ENCODE measurements around the gene POF1B. TPM values are rescaled to one million over a fixed set of nuclear protein-coding genes. Genes with fewer than 3 reads are reported as not detected.
"Not testable (repeated sequence)": the region's sequence is repeated elsewhere in the genome, so short reads cannot be mapped to it uniquely, and the experiment has no call there.

POF1B gene
- total RNA-seq, 1 donor from 2014 or later, result under 0.01 TPM

DNA sequence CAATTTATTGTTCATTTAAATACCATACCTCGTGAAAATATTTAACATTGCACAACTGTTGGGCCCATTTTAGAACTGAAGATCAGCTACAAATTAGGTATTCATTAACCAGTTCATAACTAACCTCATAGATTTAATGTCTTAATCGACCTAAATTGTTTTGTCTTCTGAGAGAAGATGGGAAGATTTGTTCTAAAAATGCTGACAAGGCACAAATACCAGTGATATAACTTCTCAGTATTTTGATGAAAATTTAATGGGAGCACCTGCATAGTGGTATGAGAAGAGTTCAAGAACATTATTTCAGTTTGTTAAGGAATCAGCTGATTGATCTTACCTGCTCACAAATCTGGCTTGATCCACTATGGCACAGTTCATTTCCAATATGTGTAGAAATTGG lies 33.9 kb downstream of the POF1B start:
- Histone ChIP-seq H3K9me3 (ENCODE audit: control insufficient read depth in 3 of 3, low read length in 3 of 3) (no peaks in the 10 kb centered on the region), H3K27me3 (ENCODE audit: control insufficient read depth in 3 of 3, insufficient read depth in 3 of 3, low read length in 3 of 3) (no peaks in the 10 kb centered on the region), H3K4me3 (ENCODE audit: low read length in 3 of 3) (no peak overlapping the region), H3K9ac (ENCODE audit: low read depth in 1 of 3, low read length in 3 of 3) (no peak overlapping the region), H3K36me3 (ENCODE audit: control insufficient read depth in 3 of 3, insufficient read depth in 3 of 3, low read length in 3 of 3) (no peaks in the 10 kb centered on the region), H3K27ac (ENCODE audit: low read depth, low read length) (no peak overlapping the region), H3K4me1 (ENCODE audit: control insufficient read depth in 3 of 3, insufficient read depth in 3 of 3, low read length in 3 of 3) (no peaks in the 10 kb centered on the region)

DNA sequence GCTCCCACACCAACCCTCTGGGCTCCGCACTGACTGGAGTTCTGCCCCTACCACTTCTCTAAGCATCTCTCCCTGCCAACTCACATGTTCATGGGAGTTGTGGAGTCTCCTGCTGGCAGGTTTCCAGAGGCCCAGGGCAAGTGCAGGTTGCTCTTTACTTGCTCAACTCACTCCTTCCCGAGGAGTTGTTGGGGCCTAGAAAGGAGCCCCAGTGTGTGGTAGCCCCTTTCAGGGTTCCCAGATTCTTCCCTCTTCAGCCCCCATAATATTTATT lies 52.5 kb downstream of the POF1B start:
- Histone ChIP-seq H3K27me3 (ENCODE audit: control insufficient read depth in 3 of 3, insufficient read depth in 3 of 3, low read length in 3 of 3) (no peaks in the 10 kb centered on the region), H3K9me3 (ENCODE audit: control insufficient read depth in 3 of 3, low read length in 3 of 3) (no peaks in the 10 kb centered on the region), H3K36me3 (ENCODE audit: control insufficient read depth in 3 of 3, insufficient read depth in 3 of 3, low read length in 3 of 3) (no peaks in the 10 kb centered on the region), H3K4me3 (ENCODE audit: low read length in 3 of 3) (no peak overlapping the region), H3K27ac (ENCODE audit: low read depth, low read length) (no peak overlapping the region), H3K9ac (ENCODE audit: low read depth in 1 of 3, low read length in 3 of 3) (no peak overlapping the region), H3K4me1 (ENCODE audit: control insufficient read depth in 3 of 3, insufficient read depth in 3 of 3, low read length in 3 of 3) (no peaks in the 10 kb centered on the region)

- H3K9ac ChIP-seq (ENCODE audit: low read depth in 1 of 3, low read length in 3 of 3), result no peak overlapping the region
These were observed 53.0 kb downstream of the POF1B start for GRCh38 chrX:85326234-85327059.

GRCh38 chrX:85311348-85311747 lies 68.1 kb downstream of the POF1B start:
- H3K27ac ChIP-seq (ENCODE audit: low read depth, low read length); H3K9me3 ChIP-seq (ENCODE audit: control insufficient read depth in 3 of 3, low read length in 3 of 3); H3K4me1 ChIP-seq (ENCODE audit: control insufficient read depth in 3 of 3, insufficient read depth in 3 of 3, low read length in 3 of 3); H3K36me3 ChIP-seq (ENCODE audit: control insufficient read depth in 3 of 3, insufficient read depth in 3 of 3, low read length in 3 of 3); H3K27me3 ChIP-seq (ENCODE audit: control insufficient read depth in 3 of 3, insufficient read depth in 3 of 3, low read length in 3 of 3); H3K9ac ChIP-seq (ENCODE audit: low read depth in 1 of 3, low read length in 3 of 3); H3K4me3 ChIP-seq (ENCODE audit: low read length in 3 of 3): not testable (repeated sequence)

More at GRCh38 chrX:85326234-85327059, 53.0 kb downstream of the POF1B start:
- H3K36me3 ChIP-seq (ENCODE audit: control insufficient read depth in 3 of 3, insufficient read depth in 3 of 3, low read length in 3 of 3), result no peaks in the 10 kb centered on the region
- no peaks in the 10 kb centered on the region for H3K9me3 ChIP-seq (ENCODE audit: control insufficient read depth in 3 of 3, low read length in 3 of 3)
- H3K27me3 ChIP-seq (ENCODE audit: control insufficient read depth in 3 of 3, insufficient read depth in 3 of 3, low read length in 3 of 3), result no peaks in the 10 kb centered on the region
- H3K27ac ChIP-seq (ENCODE audit: low read depth, low read length), result no peak overlapping the region
- no peak overlapping the region for H3K4me3 ChIP-seq (ENCODE audit: low read length in 3 of 3)
- H3K4me1 ChIP-seq (ENCODE audit: control insufficient read depth in 3 of 3, insufficient read depth in 3 of 3, low read length in 3 of 3), result no peaks in the 10 kb centered on the region

- Histone ChIP-seq H3K27ac (ENCODE audit: low read depth, low read length) (no peak overlapping the region), H3K4me1 (ENCODE audit: control insufficient read depth in 3 of 3, insufficient read depth in 3 of 3, low read length in 3 of 3) (no peaks in the 10 kb centered on the region), H3K9ac (ENCODE audit: low read depth in 1 of 3, low read length in 3 of 3) (no peak overlapping the region), H3K4me3 (ENCODE audit: low read length in 3 of 3) (no peak overlapping the region), H3K27me3 (ENCODE audit: control insufficient read depth in 3 of 3, insufficient read depth in 3 of 3, low read length in 3 of 3) (no peaks in the 10 kb centered on the region), H3K9me3 (ENCODE audit: control insufficient read depth in 3 of 3, low read length in 3 of 3) (no peaks in the 10 kb centered on the region), H3K36me3 (ENCODE audit: control insufficient read depth in 3 of 3, insufficient read depth in 3 of 3, low read length in 3 of 3) (no peaks in the 10 kb centered on the region)
These were observed 69.7 kb downstream of the POF1B start for GRCh38 chrX:85309717-85310116.

GRCh38 chrX:85303544-85303943 lies 75.9 kb downstream of the POF1B start:
- no peak overlapping the region for H3K27ac ChIP-seq (ENCODE audit: low read depth, low read length)
- no peaks in the 10 kb centered on the region for H3K9me3 ChIP-seq (ENCODE audit: control insufficient read depth in 3 of 3, low read length in 3 of 3)
- H3K36me3 ChIP-seq (ENCODE audit: control insufficient read depth in 3 of 3, insufficient read depth in 3 of 3, low read length in 3 of 3), result no peaks in the 10 kb centered on the region
- H3K27me3 ChIP-seq (ENCODE audit: control insufficient read depth in 3 of 3, insufficient read depth in 3 of 3, low read length in 3 of 3), result no peaks in the 10 kb centered on the region
- H3K4me1 ChIP-seq (ENCODE audit: control insufficient read depth in 3 of 3, insufficient read depth in 3 of 3, low read length in 3 of 3), result no peaks in the 10 kb centered on the region
- H3K9ac ChIP-seq (ENCODE audit: low read depth in 1 of 3, low read length in 3 of 3), result no peak overlapping the region
- no peak overlapping the region for H3K4me3 ChIP-seq (ENCODE audit: low read length in 3 of 3)

DNA sequence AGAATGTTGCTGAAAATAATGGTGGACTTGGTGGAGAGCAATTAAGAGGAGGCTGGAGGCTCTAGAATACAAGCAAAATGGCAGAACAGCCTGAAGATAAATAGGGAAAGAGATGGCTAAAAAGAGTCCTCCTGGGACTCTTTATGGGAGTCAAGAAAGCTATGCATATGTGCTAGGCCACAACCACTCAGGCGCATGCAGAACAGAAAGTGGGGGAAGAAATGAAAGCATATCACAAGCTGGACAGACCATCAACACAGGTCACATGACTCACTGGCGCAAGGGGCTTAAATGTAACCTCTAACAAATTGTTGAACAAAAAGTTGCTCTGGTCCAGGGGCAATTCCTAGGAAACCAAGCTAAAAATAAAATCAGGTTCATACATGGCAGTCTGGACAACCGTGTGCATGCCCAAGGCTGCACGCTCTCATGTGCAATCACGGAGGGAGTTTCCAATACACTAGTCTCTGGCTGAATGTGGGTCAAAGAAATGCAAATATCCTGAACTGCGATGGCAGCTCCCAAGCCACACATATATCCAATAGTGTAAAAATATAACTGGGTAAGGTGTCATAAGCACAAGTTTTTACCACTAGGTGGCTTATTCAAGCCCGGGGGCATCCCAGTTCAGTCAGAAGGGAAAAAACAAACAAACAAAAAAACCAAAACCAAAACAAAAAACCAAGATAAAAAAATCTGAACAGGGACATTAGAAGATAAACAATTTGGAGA lies 90.3 kb downstream of the POF1B start:
- no peaks in the 10 kb centered on the region for H3K9me3 ChIP-seq (ENCODE audit: control insufficient read depth in 3 of 3, low read length in 3 of 3)
- no peak overlapping the region for H3K4me3 ChIP-seq (ENCODE audit: low read length in 3 of 3)
- H3K9ac ChIP-seq (ENCODE audit: low read depth in 1 of 3, low read length in 3 of 3), result no peak overlapping the region
- no peaks in the 10 kb centered on the region for H3K36me3 ChIP-seq (ENCODE audit: control insufficient read depth in 3 of 3, insufficient read depth in 3 of 3, low read length in 3 of 3)
- H3K4me1 ChIP-seq (ENCODE audit: control insufficient read depth in 3 of 3, insufficient read depth in 3 of 3, low read length in 3 of 3), result no peaks in the 10 kb centered on the region
- H3K27ac ChIP-seq (ENCODE audit: low read depth, low read length), result no peak overlapping the region
- no peaks in the 10 kb centered on the region for H3K27me3 ChIP-seq (ENCODE audit: control insufficient read depth in 3 of 3, insufficient read depth in 3 of 3, low read length in 3 of 3)

DNA sequence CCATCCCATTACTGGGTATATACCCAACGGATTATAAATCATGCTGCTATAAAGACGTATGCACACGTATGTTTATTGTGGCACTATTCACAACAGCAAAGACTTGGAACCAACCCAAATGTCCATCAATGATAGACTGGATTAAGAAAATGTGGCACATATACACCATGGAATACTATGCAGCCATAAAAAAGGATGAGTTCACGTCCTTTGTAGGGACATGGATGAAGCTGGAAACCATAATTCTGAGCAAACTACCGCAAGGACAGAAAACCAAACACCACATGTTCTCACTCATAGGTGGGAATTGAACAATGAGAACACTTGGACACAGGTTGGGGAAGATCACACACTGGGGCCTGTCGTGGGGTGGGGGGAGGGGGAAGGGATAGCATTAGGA lies 94.2 kb downstream of the POF1B start:
- not testable (repeated sequence) for H3K27ac ChIP-seq (ENCODE audit: low read depth, low read length); H3K36me3 ChIP-seq (ENCODE audit: control insufficient read depth in 3 of 3, insufficient read depth in 3 of 3, low read length in 3 of 3); H3K4me3 ChIP-seq (ENCODE audit: low read length in 3 of 3); H3K9me3 ChIP-seq (ENCODE audit: control insufficient read depth in 3 of 3, low read length in 3 of 3); H3K4me1 ChIP-seq (ENCODE audit: control insufficient read depth in 3 of 3, insufficient read depth in 3 of 3, low read length in 3 of 3); H3K27me3 ChIP-seq (ENCODE audit: control insufficient read depth in 3 of 3, insufficient read depth in 3 of 3, low read length in 3 of 3); H3K9ac ChIP-seq (ENCODE audit: low read depth in 1 of 3, low read length in 3 of 3)

DNA sequence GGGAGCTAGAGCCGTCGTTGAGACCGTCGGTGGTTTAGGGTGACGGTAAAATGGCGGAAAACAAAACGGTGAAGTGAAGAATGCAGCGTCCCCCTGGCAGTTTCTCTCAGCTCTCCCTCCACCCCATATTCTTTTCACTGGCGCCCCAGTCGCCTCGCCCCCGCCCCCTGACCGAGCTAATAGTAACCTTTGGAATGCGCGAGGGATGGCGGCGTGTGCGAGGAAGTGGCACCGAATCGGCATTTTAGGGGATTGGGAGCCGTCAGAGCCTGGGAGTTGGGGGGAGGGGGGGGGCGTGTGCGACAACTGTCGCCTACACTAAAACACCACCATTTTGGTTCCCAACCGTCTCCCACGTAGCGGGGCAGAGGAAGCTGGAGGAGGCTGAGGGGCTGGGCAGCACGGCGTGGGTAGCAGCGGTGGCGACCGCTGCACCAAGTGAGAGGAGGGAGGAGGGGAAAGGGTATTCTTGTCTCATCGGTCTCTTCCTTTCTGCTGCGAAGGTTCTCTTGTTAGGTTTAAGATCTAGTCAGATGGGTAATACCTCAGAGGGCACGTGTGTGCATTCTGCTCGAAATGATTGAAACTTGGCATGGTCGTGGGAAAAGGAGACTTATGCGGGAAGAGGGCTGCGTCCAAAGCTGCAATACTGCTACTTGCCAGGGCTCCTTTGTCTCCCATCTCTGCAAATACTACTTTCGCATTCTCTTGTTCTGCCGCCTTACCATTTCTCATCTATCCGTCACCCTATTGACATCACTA lies 134.8 kb downstream of the POF1B start:
- no peak overlapping the region for H3K27ac ChIP-seq (ENCODE audit: low read depth, low read length)
- H3K9ac ChIP-seq (ENCODE audit: low read depth in 1 of 3, low read length in 3 of 3), result peak overlapping the region; percentile 27 to 74 (median 65)
- no peaks in the 10 kb centered on the region for H3K27me3 ChIP-seq (ENCODE audit: control insufficient read depth in 3 of 3, insufficient read depth in 3 of 3, low read length in 3 of 3)
- peak overlapping the region; percentile 58 to 75 (median 66) for H3K4me3 ChIP-seq (ENCODE audit: low read length in 3 of 3)
- no peaks in the 10 kb centered on the region for H3K36me3 ChIP-seq (ENCODE audit: control insufficient read depth in 3 of 3, insufficient read depth in 3 of 3, low read length in 3 of 3)
- no peaks in the 10 kb centered on the region for H3K9me3 ChIP-seq (ENCODE audit: control insufficient read depth in 3 of 3, low read length in 3 of 3)
- peaks cover 0 to 7% (median 0%) of the 10 kb centered on the region in 3 donors for H3K4me1 ChIP-seq (ENCODE audit: control insufficient read depth in 3 of 3, insufficient read depth in 3 of 3, low read length in 3 of 3)
